MG63 (cell line): ENCODE data around the gene C17orf50. TPM values are rescaled to one million over a fixed set of nuclear protein-coding genes. Genes with fewer than 3 reads are reported as not detected.
A peak's percentile ranks its signal among the peaks of the same experiment; 100 is the strongest.

Experiments
- DNase-seq: peaks from one replicate; pipeline ENCODE4 v3.0.0-alpha.2; 2020
- H3K27me3 ChIP-seq: fragments of 250-450 bp; sonication (Bioruptor Pico); 2 replicates; pipeline ENCODE4 v1.5.1; 2020; ENCODE audit warnings: mild to moderate bottlenecking, moderate library complexity
- H3K36me3 ChIP-seq: fragments of 250-450 bp; sonication (Bioruptor Pico); 2 replicates; pipeline ENCODE4 v1.5.1; 2020; ENCODE audit warnings: mild to moderate bottlenecking, moderate library complexity
- H3K4me3 ChIP-seq: fragments of 250-450 bp; sonication (Bioruptor Pico); 2 replicates; pipeline ENCODE4 v1.5.1; 2020; ENCODE audit warnings: mild to moderate bottlenecking, moderate library complexity
- H3K9me3 ChIP-seq: fragments of 250-450 bp; sonication (Bioruptor Pico); 2 replicates; pipeline ENCODE4 v1.5.1; 2020; ENCODE audit warnings: mild to moderate bottlenecking, moderate library complexity
- total RNA-seq: library from RNA; depleted of rRNA; stranded (reverse); fragments of >200 nt; shearing (Covaris generic); gene quantifications from 2 replicates; pipeline ENCODE4 v1.2.3, GENCODE V29; 2014; ENCODE audit warnings: low replicate concordance

The C17orf50 gene
- total RNA-seq, 1 experiment from 2014 or later, result not detected

DNA sequence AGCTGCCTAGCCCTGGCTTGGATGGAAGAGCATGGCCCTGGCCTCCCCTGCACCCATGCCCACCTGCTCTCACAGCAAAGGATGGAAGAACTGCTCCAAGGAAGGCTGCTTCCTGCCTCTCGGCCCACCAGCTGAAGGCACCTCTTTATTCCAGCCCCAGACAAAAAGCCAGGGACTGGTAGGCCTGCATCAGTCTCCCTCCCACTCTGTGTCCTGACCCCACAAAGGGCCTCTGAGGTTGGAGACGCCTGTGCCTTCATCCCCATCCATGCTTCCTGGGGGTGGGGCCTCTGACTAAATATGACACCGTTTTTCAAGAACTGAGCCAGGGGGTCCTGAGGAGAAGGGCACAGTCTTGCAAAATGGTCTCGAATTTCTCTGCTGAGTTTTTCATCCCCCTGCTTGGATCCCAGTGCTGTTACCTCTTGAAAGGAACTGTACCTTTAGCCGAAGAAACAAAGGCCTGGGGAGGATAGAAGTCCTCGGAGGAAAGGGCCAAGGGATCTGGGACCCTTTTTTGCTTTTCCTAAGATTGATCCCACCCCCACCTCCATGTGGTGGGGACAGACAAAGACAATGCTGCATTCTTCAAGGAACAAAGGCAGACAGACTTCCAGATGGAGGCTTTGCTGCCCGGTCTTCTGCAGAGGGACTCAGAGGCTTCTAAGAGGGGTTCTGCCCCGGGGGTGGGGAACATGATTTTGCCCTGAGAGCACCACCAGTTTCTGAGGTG lies 5.2 kb downstream of the C17orf50 start:
- H3K36me3 ChIP-seq, result no peaks in the 10 kb centered on the region
- H3K27me3 ChIP-seq, result no peaks in the 10 kb centered on the region; the same call in 1 of the 2 replicates
- H3K4me3 ChIP-seq, result no peak overlapping the region
- no peaks in the 10 kb centered on the region for H3K9me3 ChIP-seq
- no peak for DNase-seq

DNA sequence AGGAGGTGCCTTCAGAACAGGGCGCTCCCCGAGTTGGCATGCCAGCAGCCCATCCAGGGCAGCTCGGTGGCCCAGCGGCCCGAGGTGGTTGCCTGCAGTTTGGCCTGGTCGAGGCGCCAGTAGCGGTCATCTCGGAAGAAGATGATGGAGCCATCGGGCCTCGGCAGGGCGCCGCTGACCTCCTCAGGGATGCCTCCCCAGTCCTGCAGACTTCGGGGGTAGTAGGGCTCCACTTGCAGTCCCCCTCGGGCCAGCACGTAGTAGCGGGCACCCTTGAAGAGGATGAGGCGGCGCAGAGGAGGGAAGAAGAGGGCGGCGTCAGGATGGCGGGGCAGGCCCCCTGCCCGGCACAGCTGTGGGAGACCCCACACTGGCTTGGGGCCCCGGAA lies 5.8 kb downstream of the C17orf50 start:
- Histone ChIP-seq H3K27me3 (no peaks in the 10 kb centered on the region; the same call in 1 of the 2 replicates), H3K36me3 (no peaks in the 10 kb centered on the region), H3K9me3 (no peaks in the 10 kb centered on the region), H3K4me3 (no peak overlapping the region)
- no peak for DNase-seq

DNA sequence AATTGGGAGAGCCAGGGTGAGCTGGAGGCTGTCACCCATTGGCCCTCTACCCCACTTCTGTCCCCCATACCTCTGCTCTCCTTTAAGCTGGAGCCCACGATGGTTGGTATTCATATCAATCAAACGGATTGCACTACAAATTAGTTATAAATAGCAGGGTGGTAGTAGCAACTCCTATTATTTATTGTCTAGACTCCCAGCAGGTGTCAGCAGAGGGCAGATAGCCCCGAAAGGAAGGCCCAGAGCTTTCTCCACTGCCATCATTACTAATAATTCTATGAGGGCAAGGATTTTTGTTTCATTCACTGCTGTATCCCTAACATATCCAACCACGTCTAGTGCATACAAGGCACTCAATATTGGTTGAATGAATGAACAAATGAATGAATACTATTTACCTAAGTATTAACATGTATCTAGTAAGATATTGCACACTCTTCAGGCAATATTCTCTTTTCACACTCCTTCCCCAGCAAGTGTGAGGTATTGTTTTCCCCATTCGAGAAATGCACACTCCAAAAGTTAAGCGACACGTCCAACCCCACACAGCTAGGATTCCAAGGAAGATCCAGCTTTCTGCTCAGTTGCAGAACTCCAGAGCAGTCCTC lies 6.3 kb downstream of the C17orf50 start:
- Histone ChIP-seq H3K36me3 (no peaks in the 10 kb centered on the region), H3K4me3 (no peak overlapping the region), H3K27me3 (no peaks in the 10 kb centered on the region; the same call in 1 of the 2 replicates), H3K9me3 (no peaks in the 10 kb centered on the region)
- DNase-seq, result peak; percentile 29

DNA sequence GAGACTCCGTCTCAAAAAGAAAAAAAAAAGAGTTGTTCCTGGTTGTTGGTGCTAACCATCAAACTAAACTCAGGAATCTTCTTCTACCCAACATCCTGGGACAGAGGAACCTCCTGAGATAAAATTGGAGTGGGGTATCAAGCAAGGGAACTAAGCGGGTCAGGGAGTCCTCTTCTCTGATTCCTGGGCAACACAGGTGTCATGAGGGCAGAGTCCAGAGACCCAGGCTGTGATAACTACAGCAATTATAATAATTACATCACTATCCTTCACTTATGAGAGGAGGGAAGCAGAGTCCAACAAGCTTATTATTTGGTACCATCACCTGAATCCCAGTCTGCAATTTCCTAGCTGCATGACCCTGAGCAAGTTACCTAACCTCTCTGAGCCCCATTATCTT lies 8.1 kb downstream of the C17orf50 start:
- Histone ChIP-seq H3K27me3 (no peaks in the 10 kb centered on the region; the same call in 1 of the 2 replicates), H3K4me3 (no peak overlapping the region), H3K36me3 (no peaks in the 10 kb centered on the region), H3K9me3 (no peaks in the 10 kb centered on the region)
- DNase-seq, result no peak

DNA sequence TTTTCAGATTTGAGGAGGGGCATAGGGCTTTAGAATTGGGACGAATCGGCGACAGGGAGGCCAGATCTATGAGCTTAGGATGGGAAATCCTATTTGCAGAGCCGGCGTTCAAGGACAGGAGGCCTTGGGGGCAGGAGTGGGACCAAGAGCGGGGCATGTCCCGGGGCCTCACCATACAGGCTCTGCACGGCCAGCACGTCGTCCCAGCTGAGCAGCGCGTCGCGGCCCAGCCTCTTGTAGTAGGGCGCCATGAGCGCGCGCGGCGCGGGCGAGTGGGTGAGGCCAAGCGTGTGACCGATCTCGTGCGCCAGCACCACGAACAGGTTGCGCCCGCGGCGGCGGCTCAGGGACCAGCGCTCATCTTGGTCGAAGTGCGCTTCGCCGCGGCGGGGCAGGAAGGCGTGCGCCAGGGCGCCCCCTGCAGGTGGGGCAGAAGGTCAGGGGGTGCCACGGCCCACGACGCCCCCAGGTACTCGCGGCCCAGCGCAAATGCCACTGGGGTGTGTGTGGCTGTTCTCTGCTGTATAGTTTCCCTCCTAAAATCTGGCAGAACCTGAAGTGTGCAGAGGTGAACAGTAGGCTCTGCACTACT lies 9.3 kb downstream of the C17orf50 start:
- DNase-seq, result no peak
- Histone ChIP-seq H3K4me3 (no peak overlapping the region), H3K9me3 (no peaks in the 10 kb centered on the region), H3K36me3 (no peaks in the 10 kb centered on the region), H3K27me3 (no peaks in the 10 kb centered on the region; the same call in 1 of the 2 replicates)

DNA sequence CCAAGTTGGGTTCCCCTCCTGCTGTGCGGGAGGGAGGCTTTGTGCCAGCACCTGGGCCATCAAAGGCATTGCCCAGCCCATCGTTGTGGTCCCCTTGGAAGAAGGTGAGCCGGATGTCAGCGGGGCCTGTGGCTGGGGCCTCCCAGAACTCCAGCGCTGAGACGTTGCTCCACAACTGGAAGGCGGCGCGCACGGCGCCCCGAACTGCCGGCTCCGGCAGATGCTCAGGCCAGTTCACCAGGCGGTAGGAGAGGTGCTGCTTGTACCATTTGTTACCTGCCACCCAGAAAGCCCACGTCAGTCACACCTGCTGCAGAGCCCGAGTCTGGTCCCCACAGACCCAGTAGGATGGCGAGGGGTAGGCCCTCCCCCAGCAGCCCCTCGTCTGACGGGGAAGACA lies 12.4 kb downstream of the C17orf50 start:
- H3K27me3 ChIP-seq, result no peaks in the 10 kb centered on the region
- no peaks in the 10 kb centered on the region for H3K9me3 ChIP-seq
- no peaks in the 10 kb centered on the region for H3K36me3 ChIP-seq
- no peak for DNase-seq
- no peak overlapping the region for H3K4me3 ChIP-seq

DNA sequence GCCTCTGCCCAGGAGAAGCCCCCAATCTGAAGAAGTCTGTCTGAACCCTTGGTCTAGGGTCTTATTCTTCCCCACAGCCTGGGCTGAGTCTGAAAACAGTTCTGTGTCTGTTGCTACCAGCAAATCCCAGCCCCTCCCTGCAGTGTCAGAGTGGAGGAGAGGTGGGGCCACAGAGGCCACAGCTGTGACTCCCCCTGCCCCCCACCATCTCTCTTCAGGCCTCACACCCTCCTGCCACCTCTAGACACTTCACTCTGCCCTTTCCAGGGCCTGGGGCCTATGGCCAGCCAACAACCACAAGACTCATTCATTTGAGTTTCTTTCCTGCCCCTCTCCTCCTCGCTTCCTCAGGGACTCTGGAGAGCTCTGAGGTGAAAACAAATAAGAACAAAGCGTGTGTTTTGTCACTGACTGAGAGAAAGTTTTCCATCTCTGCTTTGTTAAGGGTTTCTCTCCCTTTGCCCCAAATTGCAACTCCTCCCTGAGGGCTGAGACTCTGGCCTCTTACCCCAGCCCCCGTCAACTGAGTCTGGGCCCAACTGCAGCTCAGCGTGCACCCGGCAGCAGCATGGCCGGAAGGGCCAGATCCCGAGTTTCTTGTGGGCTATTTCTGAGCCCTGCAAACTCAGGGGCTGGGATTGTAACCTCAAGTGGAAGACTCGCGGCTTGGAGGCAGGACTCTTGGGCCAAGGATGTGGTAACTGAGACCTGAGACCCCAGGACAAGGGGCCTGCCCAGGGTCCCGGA lies 13.2 kb downstream of the C17orf50 start:
- Histone ChIP-seq H3K4me3 (no peak overlapping the region), H3K36me3 (no peaks in the 10 kb centered on the region), H3K27me3 (no peaks in the 10 kb centered on the region), H3K9me3 (no peaks in the 10 kb centered on the region)
- no peak for DNase-seq

DNA sequence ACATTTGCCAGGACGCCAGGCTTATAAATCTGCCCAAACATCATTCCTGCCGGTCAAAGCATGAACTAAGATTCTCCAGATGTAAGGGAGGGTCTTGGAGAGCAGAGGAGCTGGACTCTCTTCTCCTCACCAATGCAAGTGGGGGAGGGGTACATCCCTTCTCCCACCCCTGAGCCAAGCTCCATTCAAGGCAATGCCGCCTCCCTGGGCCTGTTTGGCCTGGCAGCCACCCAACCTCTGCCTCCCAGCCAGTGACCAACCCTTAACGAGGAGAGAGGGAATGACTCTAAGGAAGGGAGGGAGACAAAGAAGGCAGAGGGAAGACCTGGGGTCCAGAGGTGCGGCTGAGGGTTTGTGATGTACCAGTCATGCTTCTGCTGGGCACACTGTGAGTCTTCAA lies 13.8 kb downstream of the C17orf50 start:
- H3K36me3 ChIP-seq, result no peaks in the 10 kb centered on the region
- no peak for DNase-seq
- no peaks in the 10 kb centered on the region for H3K9me3 ChIP-seq
- no peak overlapping the region for H3K4me3 ChIP-seq
- H3K27me3 ChIP-seq, result no peaks in the 10 kb centered on the region

DNA sequence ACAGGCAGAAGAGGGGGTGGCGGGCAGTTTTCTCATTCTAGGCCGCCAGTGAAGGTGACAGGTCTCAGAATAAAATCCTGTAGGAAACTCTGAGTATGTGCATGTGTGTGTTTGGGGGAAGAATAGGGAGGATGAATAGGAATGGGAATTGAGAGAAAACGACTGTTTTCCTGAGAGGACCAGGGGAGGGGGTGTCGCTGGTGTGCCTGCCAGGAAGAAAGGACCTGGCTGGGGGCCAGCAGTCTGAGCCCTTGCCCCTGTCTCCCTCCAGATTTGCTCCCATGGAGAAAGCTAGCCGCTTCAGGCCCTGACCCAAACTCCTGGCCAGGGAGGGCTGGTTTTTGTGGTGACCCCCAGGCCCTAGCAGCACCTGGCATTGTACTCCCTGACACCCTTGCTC lies 14.4 kb downstream of the C17orf50 start:
- DNase-seq, result no peak
- no peaks in the 10 kb centered on the region for H3K9me3 ChIP-seq
- no peaks in the 10 kb centered on the region for H3K27me3 ChIP-seq
- no peaks in the 10 kb centered on the region for H3K36me3 ChIP-seq
- H3K4me3 ChIP-seq, result no peak overlapping the region

DNA sequence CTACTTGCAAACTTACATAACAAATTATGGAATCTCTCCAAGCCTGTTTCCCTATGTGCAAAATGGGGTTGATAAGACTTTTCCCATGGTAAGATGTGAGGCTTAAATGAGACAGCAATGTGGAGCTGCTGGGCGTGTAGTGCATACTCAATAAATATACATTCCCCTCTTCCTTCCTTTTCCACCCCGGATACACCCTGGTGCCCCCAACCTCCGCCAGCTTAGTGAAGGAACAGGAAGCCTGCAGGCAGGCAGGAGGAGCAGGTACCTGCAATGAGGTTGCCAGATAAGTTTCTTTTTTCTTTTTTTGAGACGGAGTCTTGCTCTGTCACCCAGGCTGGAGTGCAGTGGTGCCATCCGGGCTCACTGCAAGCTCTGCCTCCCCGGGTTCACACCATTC lies 14.9 kb downstream of the C17orf50 start:
- Histone ChIP-seq H3K27me3 (no peaks in the 10 kb centered on the region), H3K4me3 (no peak overlapping the region), H3K9me3 (no peaks in the 10 kb centered on the region), H3K36me3 (no peaks in the 10 kb centered on the region)
- DNase-seq, result no peak

DNA sequence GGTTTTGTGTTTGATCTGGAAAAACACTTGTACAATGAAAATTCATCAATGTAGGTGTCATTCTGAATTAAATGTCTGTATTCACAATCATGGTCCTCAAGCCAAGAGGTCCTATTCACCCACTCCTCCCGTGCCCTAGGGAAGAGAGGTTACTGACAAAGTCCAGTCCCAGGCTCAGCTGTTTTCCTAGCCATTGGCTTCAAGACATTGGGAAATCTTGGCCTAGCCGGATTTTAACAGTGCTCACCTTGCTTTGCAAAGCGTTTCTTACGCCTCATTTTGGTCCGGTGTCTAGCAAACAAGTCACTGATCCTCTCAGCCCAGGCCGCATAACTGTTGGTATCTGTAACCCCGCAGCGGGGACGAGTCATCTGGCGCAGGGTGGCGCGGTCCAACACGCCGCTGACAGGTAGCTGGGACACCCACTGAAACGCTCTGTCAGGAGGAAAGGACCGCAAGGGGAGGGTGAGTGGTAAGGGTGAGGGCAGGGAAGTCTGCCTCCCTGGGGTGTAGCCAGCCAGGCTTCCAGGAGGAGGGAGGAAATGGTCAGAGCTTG lies 18.0 kb downstream of the C17orf50 start:
- H3K4me3 ChIP-seq, result no peak overlapping the region
- no peaks in the 10 kb centered on the region for H3K27me3 ChIP-seq
- H3K9me3 ChIP-seq, result no peaks in the 10 kb centered on the region
- H3K36me3 ChIP-seq, result no peaks in the 10 kb centered on the region
- DNase-seq, result no peak

DNA sequence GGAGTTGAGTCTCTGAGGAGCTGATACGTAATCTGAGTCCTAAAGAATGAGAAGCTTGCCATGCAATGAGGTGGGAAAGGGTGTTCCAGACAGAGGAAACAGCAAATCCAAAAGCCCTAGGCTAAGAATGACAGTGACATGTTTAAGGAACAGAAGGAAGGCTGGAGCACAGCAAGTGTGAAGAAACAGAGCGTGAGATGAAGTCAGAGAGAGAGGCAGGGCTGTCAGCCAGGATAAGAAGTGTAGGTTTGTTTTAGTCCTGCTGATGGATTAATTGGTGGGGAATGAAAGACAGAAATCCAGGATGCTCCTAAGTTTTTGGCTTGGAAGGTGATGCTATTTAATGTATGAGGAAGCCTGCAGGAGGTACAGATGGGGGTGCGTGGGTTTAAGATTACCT lies 20.3 kb downstream of the C17orf50 start:
- Histone ChIP-seq H3K4me3 (no peak overlapping the region), H3K27me3 (no peaks in the 10 kb centered on the region), H3K36me3 (no peaks in the 10 kb centered on the region), H3K9me3 (no peaks in the 10 kb centered on the region)
- no peak for DNase-seq

DNA sequence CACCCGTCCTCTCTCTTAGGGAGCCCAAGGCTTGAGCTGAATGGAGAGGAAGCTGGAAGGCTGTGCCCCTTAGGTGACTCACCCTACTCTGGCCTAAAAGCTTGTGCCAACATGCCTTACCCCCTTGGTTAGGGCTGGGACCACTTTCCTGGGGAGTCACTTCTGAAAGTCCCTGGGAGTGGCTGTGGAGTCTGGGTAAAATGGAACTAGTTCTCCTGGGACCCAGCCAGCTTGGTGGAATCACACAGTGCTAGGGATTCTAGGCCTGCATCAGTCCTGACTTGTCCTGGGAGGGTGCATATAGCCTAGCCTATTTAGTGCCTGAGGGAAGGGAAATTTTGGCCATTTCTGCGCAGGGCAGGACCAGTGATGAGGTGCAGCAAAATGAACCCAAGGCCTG lies 24.2 kb downstream of the C17orf50 start:
- Histone ChIP-seq H3K27me3 (no peaks in the 10 kb centered on the region), H3K9me3 (no peaks in the 10 kb centered on the region), H3K4me3 (no peak overlapping the region), H3K36me3 (no peaks in the 10 kb centered on the region)
- peak; percentile 69 for DNase-seq

DNA sequence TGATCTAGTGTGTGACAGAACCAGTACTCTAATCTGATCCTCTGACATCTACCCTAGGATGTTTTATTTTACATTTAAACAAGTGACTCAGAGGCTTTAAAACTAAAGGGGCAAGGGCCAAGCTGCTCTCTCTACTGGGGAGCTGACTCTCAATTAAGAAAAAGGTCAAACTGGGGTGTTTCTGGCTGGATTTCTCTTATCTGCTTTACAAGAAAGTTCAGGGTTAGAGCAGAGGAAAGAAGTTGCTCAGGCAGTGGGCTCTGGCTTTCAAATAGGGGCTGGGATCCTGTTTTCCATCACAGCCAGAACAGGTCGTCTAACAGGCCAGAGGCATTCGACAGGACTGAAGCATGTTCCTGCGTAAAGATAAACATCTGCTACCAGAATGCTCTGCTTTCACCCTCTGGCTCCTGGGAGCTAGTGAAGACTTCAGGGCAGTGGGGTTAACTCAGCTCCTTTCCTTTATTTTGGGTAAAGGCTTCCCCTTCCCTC lies 26.3 kb downstream of the C17orf50 start:
- peak; percentile 14 for DNase-seq
- H3K4me3 ChIP-seq, result no peak overlapping the region

DNA sequence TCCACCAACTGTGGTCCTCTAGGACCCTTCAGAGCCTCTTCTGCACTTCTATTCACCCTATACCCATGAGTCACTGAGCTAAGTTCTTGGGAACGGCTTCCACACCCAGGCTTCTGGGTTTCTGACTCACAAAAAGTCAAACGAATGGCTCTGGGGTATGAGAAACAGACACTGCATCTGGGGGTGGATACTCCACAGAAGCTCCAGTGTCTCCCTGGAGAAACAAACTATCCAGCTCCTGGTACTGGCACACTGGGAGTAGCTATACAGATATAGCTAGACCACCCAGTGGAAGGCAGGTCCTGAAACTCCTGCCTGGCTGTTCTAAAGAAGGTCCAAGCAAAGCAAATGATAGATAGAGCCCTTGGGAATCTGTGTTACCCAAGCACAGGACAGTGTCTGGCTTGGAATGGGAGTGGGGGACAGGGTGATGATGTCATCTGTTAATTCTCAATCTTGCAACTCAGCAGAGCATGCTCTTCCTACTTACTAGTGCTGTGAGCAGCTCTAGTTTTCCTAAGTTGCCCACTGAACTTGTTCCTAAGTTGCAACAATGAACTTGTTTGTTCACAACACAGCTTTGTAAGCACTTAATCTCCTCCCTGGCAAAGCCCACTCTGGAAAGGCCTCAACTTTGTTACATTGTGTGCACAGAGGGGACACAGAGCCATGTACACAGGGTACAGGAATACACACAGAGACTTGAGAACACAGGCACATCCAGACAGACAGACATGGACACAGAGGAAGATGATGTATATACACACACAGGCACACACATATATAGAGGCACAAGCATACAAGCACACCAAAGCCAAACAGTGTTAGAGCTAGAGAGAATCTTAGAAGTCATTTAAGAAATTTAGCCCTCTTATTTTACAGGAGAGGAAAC lies 28.0 kb downstream of the C17orf50 start:
- no peaks in the 10 kb centered on the region; the same call in 1 of the 2 replicates for H3K27me3 ChIP-seq
- peak; percentile 76 for DNase-seq
- H3K36me3 ChIP-seq, result no peaks in the 10 kb centered on the region
- H3K9me3 ChIP-seq, result no peaks in the 10 kb centered on the region
- H3K4me3 ChIP-seq, result no peak overlapping the region

More for the DNA sequence above, 26.3 kb downstream of the C17orf50 start:
- Histone ChIP-seq H3K36me3 (no peaks in the 10 kb centered on the region), H3K9me3 (no peaks in the 10 kb centered on the region), H3K27me3 (no peaks in the 10 kb centered on the region)

DNA sequence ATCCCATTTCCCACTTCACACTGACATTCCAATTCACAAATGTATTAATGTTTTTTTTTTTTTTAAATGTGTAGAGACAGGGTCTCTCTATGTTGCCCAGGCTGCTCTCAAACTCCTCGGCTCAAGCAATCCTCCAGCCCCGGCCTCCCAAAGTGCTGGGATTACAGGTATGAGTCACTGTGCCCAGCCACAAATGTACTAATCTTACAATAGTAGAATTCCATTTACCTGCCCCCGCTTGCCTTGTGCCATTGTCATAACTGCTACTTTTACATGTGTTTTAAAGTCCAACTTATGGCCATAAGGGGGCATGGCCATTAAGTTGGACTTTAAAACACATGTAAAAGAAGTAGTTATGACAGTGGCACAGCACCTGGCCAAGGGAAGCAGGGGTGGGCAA lies 30.2 kb downstream of the C17orf50 start:
- peak; percentile 13 for DNase-seq
- no peak overlapping the region for H3K4me3 ChIP-seq
- H3K9me3 ChIP-seq, result no peaks in the 10 kb centered on the region
- H3K36me3 ChIP-seq, result no peaks in the 10 kb centered on the region
- peaks cover 14% of the 10 kb centered on the region for H3K27me3 ChIP-seq
